ENCODE results near the gene NMT1. TPM values are rescaled to one million over a fixed set of nuclear protein-coding genes. Genes with fewer than 3 reads are reported as not detected.
A peak's percentile ranks its signal among the peaks of the same experiment; 100 is the strongest.

Gene NMT1
- total and polyA plus RNA-seq, 2 of the 13 experiments (the other 11 are each of a cell fraction or from before 2014, with no cell fraction given): 75.7 to 142 TPM

DNA sequence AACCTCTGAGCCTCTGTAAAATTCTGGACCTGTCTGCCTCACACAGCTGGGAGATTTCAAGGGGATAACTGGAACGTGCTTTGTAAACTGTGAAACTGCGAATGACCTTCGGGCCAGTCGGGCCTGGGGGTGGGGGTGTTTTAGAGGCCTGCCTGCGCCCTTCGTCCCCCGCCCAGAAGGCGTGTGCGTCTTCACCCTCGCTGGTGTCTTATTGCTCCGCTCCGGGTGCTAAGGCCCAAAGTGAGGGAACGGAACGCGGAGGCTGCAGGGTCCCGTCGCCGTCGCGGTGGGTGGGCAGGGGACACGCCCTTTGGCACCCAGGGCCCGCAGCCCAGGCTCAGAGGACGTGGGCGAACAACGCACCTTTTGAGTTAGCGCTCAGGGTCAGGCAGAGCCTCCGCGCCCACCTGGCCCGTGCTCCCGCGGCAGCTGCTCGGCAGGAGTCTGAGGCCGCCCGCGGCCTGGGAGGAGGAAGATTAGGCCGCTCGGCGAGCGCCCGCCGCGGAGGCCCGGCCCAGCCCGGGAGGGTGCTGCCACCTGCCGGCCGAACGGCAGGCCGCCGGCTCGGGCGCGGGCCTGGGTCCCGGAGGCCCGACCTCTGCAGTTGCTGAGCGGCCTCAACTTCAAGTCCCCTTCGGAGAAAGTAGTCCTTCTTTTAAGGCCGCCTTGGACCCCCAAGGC lies 39.4 kb upstream of the NMT1 start (continued):
- TF ChIP-seq, protein P1, sequence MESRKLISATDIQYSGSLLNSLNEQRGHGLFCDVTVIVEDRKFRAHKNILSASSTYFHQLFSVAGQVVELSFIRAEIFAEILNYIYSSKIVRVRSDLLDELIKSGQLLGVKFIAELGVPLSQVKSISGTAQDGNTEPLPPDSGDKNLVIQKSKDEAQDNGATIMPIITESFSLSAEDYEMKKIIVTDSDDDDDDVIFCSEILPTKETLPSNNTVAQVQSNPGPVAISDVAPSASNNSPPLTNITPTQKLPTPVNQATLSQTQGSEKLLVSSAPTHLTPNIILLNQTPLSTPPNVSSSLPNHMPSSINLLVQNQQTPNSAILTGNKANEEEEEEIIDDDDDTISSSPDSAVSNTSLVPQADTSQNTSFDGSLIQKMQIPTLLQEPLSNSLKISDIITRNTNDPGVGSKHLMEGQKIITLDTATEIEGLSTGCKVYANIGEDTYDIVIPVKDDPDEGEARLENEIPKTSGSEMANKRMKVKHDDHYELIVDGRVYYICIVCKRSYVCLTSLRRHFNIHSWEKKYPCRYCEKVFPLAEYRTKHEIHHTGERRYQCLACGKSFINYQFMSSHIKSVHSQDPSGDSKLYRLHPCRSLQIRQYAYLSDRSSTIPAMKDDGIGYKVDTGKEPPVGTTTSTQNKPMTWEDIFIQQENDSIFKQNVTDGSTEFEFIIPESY (CRISPR knock-in tag; IDR thresholded peaks at IDR 0.05): no peak; the same call in 1 of the 2 replicates
- TF ChIP-seq ZNF720 (CRISPR knock-in tag; IDR thresholded peaks at IDR 0.05): no peak
- 0 out of 2 replicates have a peak, but pooled peaks have one; percentile 89 for TF ChIP-seq REL (CRISPR knock-in tag; conservative IDR thresholded peaks at IDR 0.05)
- TF ChIP-seq ZMAT5 (CRISPR knock-in tag; IDR thresholded peaks at IDR 0.05; ENCODE audit: borderline replicate concordance, low read depth): no peak; the same call in 1 of the 2 replicates
- TF ChIP-seq HDAC6 (IDR thresholded peaks at IDR 0.05; ENCODE audit: low read depth, low read length): no peak
- no peak for TF ChIP-seq CREB3 (CRISPR knock-in tag; IDR thresholded peaks at IDR 0.05)
- TF ChIP-seq ZNF230 (CRISPR knock-in tag; IDR thresholded peaks at IDR 0.05): peak; percentile 89; the same call in 1 of the 2 replicates
- no peak; the same call in 1 of the 2 replicates for TF ChIP-seq ZNF558 (CRISPR knock-in tag; IDR thresholded peaks at IDR 0.05; ENCODE audit: borderline replicate concordance)
- TF ChIP-seq IKZF5 (CRISPR knock-in tag; IDR thresholded peaks at IDR 0.05): peak; percentile 70; the same call in 1 of the 2 replicates
- no peak for TF ChIP-seq XBP1 (CRISPR knock-in tag; IDR thresholded peaks at IDR 0.05)
- TF ChIP-seq ZNF280B (CRISPR knock-in tag; IDR thresholded peaks at IDR 0.05; ENCODE audit: borderline replicate concordance): peak; percentile 56; the same call in 1 of the 2 replicates
- peak; percentile 48; the same call in 1 of the 2 replicates for TF ChIP-seq RXRB (CRISPR knock-in tag; IDR thresholded peaks at IDR 0.05; ENCODE audit: borderline replicate concordance)
- TF ChIP-seq, protein P2, sequence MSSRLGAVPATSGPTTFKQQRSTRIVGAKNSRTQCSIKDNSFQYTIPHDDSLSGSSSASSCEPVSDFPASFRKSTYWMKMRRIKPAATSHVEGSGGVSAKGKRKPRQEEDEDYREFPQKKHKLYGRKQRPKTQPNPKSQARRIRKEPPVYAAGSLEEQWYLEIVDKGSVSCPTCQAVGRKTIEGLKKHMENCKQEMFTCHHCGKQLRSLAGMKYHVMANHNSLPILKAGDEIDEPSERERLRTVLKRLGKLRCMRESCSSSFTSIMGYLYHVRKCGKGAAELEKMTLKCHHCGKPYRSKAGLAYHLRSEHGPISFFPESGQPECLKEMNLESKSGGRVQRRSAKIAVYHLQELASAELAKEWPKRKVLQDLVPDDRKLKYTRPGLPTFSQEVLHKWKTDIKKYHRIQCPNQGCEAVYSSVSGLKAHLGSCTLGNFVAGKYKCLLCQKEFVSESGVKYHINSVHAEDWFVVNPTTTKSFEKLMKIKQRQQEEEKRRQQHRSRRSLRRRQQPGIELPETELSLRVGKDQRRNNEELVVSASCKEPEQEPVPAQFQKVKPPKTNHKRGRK (CRISPR knock-in tag; IDR thresholded peaks at IDR 0.05): 0 out of 2 replicates have a peak, but pooled peaks have one; percentile 16
- no peak for TF ChIP-seq ATF1 (CRISPR knock-in tag; IDR thresholded peaks at IDR 0.05)
- no peak for TF ChIP-seq TBL1XR1 (IDR thresholded peaks at IDR 0.05; ENCODE audit: borderline replicate concordance, low read length, partially characterized antibody)
- no peak for TF ChIP-seq E2F1 (CRISPR knock-in tag; IDR thresholded peaks at IDR 0.05)
- TF ChIP-seq ZBTB1 (CRISPR knock-in tag; IDR thresholded peaks at IDR 0.05; ENCODE audit: borderline replicate concordance): no peak; the same call in 1 of the 2 replicates
- TF ChIP-seq MYNN (CRISPR knock-in tag; IDR thresholded peaks at IDR 0.05; ENCODE audit: low read depth): no peak
- no peak for TF ChIP-seq SRSF1 (optimal IDR thresholded peaks at IDR 0.05; ENCODE audit: low read depth, low read length)

All from HepG2 (cell line).